ENCODE measurements around the gene TENT5A. TPM values are rescaled to one million over a fixed set of nuclear protein-coding genes. Genes with fewer than 3 reads are reported as not detected.

The TENT5A gene
- total RNA-seq, 1 donor from 2014 or later = 17.2 TPM

DNA sequence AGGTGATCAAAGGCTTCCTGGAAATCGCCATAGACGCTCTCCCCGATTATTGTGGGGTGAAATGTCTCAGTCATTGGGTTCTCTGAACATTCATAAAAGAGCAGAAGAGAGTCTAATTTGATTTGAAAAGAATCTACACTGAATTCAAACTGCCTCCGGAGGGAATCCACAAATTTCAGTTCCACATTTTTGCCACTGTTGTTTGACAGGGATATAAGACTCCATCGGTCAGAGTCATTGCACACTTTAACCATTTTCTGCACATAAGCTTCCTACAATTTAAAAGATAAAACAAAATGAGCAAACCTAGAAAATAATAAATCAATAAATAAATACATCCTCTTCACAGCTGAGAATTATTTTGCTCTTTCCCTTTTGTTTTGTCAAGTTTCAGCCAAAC, 2.3 kb downstream of the TENT5A start:
- Histone ChIP-seq H3K36me3 (peaks cover 10% of the 10 kb centered on the region), H3K4me3 (peak overlapping the region; percentile 84), H3K9me3 (no peaks in the 10 kb centered on the region), H3K27ac (peak overlapping the region; percentile 94), H3K27me3 (no peaks in the 10 kb centered on the region), H3K4me1 (peaks cover 11% of the 10 kb centered on the region)
- intact Hi-C loops (cut with DNase I) = no loop called here
- DNase-seq (no peak), ATAC-seq (no peak)
- TF ChIP-seq CTCF (IDR thresholded peaks at IDR 0.05) = no peak

GRCh38 chr6:81749707-81750106, 2.8 kb downstream of the TENT5A start:
- no peak for DNase-seq
- ATAC-seq = no peak
- peak overlapping the region; percentile 94 for H3K27ac ChIP-seq
- TF ChIP-seq CTCF (IDR thresholded peaks at IDR 0.05) = no peak
- no peaks in the 10 kb centered on the region for H3K27me3 ChIP-seq
- peaks cover 11% of the 10 kb centered on the region for H3K4me1 ChIP-seq
- intact Hi-C loops (cut with DNase I) = no loop called here
- H3K9me3 ChIP-seq = no peaks in the 10 kb centered on the region
- H3K36me3 ChIP-seq = peaks cover 10% of the 10 kb centered on the region
- peak overlapping the region; percentile 84 for H3K4me3 ChIP-seq

DNA sequence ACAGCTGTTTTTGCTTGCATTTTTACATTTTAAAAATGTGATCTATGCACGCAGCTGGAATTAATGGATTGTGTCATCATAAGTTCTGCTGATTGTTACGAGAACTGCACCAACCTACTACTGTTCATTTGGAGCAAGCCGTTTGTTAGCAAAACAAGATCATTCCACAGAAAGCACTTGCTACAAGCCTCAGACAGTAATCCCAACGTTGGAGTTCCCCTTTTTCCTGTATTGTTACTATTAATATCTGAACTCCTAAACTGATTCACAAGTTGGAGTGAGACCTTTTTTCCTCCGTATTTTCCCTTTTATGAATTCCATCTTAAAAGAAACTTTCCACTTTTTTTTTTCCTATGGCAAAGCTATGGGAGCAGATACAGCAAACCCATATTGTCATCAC, 3.5 kb downstream of the TENT5A start:
- ATAC-seq (no peak), DNase-seq (no peak)
- Histone ChIP-seq H3K27ac (no peak overlapping the region), H3K9me3 (no peaks in the 10 kb centered on the region), H3K4me1 (peaks cover 8% of the 10 kb centered on the region), H3K27me3 (no peaks in the 10 kb centered on the region), H3K36me3 (peaks cover 10% of the 10 kb centered on the region), H3K4me3 (peak overlapping the region; percentile 84)
- intact Hi-C loops (cut with DNase I) = no loop called here
- TF ChIP-seq CTCF (IDR thresholded peaks at IDR 0.05) = no peak

- ATAC-seq = no peak
- intact Hi-C loops (cut with DNase I) = no loop called here
- no peak for TF ChIP-seq CTCF (IDR thresholded peaks at IDR 0.05)
- H3K27ac ChIP-seq = no peak overlapping the region
- peaks cover 8% of the 10 kb centered on the region for H3K4me1 ChIP-seq
- DNase-seq = no peak
- no peaks in the 10 kb centered on the region for H3K27me3 ChIP-seq
- H3K9me3 ChIP-seq = no peaks in the 10 kb centered on the region
- no peak overlapping the region for H3K4me3 ChIP-seq
- peaks cover 10% of the 10 kb centered on the region for H3K36me3 ChIP-seq
These were observed 5.2 kb downstream of the TENT5A start for GRCh38 chr6:81747327-81747726.

DNA sequence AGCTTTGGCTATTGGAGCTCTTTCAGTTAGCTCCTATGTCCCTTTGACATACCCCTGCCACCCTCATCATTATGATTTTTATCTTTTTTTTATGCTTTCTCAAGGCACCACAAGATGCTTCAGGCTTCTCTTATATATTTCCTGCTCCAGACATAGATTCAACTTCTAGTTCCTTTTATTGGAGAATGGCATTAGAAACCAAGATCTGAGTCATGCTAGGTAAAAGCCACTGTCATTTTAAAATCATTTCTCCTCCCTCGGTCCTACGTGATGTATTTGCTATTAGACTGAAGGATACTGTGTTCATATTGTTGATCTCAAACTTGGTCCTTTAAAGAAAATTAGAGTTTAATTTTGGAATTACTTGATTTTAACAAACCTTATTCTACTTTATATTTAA, 8.3 kb downstream of the TENT5A start:
- Histone ChIP-seq H3K9me3 (no peaks in the 10 kb centered on the region), H3K27me3 (no peaks in the 10 kb centered on the region), H3K27ac (no peak overlapping the region), H3K4me1 (peaks cover 8% of the 10 kb centered on the region), H3K4me3 (no peak overlapping the region), H3K36me3 (peaks cover 10% of the 10 kb centered on the region)
- no peak for DNase-seq
- ATAC-seq = no peak
- intact Hi-C loops (cut with DNase I) = no loop called here
- no peak for TF ChIP-seq CTCF (IDR thresholded peaks at IDR 0.05)

- no peaks in the 10 kb centered on the region for H3K9me3 ChIP-seq
- ATAC-seq = no peak
- no peak overlapping the region for H3K27ac ChIP-seq
- peaks cover 10% of the 10 kb centered on the region for H3K36me3 ChIP-seq
- DNase-seq = no peak
- H3K4me3 ChIP-seq = no peak overlapping the region
- intact Hi-C loops (cut with DNase I) = no loop called here
- H3K4me1 ChIP-seq = peaks cover 8% of the 10 kb centered on the region
- no peak for TF ChIP-seq CTCF (IDR thresholded peaks at IDR 0.05)
- H3K27me3 ChIP-seq = no peaks in the 10 kb centered on the region
These were observed 8.8 kb downstream of the TENT5A start for GRCh38 chr6:81743649-81744048.

All from upper lobe of right lung (tissue), 1 donor.